ENCODE data around the gene ANKEF1.
A peak's percentile ranks its signal among the peaks of the same experiment; 100 is the strongest.
"Not testable (repeated sequence)": the region's sequence is repeated elsewhere in the genome, so short reads cannot be mapped to it uniquely, and the experiment has no call there.

The ANKEF1 gene

DNA sequence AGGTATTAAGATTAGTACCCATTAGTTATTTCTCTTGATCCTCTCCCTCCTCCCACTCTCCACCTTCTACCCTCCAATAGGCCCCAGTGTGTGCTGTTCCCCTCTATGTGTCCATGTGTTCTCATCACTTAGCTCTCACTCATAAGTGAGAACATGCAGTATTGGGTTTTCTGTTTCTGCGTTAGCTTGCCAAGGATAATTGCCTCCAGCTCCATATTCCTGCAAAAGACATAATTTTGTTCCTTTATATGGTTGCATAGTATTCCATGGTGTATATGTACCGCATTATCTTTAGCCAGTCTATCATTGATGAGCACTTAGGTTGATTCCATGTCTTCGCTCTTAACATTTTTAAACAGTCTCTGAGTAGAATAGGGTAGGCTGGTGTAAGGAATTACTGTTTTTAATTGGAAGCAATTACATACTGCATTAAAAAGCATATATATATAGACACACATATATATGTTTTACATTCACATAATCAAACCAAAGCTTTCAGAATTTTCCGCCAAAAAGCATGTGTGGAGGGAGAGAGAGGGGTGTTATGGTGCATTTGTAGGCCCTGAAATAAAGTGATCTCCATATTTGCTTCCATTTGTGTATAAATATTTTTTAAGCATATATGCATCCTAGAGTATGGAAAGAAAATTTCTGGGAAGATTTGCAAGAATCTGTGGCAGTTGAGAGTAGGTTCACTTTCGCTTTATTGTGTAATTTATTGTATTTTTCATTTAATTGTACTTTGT lies 709 bp upstream of the ANKEF1 start:
- no peak for DNase-seq

DNA sequence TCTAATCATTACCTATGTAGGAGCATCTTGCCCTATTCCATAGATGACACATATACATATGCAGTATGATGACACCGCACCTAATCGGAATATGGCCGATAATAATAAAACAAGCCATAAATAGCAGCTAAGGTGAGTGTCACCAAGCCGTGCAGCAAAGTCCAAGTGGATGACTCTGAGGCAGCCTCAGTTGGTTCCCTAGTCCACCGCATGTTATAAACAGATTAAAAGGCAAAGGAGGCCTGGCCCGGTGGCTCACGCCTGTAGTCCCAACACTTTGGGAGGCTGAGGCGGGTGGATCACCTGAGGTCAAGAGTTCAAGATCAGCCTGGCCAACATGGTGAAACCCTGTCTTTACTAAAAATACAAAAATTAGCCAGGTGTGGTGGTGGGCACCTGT lies 1.5 kb downstream of the ANKEF1 start:
- DNase-seq, result not testable (repeated sequence)

DNA sequence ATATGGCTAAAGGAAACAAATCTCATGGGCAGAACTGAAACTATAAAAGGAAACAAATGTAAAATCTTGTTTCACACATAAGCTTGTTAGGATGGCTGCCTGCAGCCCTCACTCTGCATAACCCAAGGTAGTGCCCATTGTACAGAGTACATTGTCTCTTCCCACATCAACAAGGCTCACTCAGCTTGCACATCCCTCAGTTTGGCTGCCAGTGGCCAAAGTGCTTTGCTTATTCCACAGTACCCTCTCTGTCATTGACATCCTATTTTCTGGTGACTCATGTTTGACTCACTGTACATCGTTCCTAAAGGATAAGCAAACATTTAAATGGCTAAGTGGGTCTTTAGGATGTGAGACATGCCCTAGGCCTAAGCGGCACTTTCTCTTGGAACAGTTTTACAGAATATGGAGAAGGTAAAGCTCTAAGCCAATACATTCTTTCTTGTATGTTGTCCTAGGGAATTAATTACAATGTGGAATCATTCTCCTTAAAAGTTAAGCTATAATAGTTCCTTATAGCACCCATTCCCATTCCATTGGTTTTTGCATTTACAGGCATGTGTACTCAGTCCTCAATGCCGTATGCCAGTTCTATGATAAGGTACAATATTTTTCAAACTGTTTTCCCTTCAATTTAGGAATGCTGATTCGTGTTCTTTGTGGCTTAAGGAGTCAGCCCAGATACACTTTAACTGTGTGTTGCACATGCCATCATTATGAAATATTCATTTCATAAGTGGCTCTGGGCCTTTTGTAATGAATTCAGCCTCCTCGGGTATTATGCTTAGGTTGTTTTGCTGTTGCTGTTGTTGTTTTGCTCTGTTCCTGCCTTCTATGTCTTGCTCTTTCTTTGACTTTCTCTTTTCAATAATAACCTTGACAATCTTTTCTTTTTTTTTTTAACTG lies 5.5 kb downstream of the ANKEF1 start:
- DNase-seq, result no peak

DNA sequence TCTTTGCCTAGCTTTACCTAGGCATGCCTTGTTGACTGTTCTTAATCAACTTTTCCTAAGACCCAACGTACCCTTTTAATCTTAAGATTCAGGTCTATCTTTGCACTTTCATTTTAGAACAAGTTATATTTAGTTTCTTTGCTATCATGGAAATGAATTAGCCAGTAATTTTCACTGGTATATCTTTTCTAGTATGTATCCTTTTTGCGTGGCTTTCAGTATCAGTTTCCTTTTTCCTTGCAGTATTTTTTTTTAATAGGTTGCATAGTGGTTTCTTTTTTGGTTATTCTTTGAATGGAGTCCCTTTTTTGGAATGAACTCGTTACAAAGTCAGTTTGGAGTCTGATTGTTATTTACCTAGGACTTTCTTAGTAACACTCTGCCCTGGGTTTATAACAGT lies 7.3 kb downstream of the ANKEF1 start:
- no peak for DNase-seq

DNA sequence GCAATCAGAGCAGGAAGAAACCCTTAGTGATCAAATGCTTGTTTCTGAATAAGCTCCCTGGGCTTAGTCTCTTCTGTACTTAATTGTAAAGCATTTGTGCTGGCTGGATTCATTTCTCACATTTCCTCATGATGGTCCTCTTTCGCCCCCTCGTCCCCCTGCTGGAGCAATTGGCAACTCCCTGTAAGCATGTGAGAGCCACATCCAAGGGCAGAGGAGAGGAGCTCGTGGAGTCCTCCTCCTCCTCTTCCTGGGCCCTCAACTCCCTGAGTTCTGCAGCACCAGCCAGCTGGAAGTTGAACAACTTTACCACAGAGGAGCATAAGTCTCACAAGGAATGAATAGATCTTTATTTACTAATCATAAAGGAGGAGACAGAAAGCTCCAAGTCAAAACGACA lies 12.6 kb downstream of the ANKEF1 start:
- DNase-seq, result peak; percentile 67

DNA sequence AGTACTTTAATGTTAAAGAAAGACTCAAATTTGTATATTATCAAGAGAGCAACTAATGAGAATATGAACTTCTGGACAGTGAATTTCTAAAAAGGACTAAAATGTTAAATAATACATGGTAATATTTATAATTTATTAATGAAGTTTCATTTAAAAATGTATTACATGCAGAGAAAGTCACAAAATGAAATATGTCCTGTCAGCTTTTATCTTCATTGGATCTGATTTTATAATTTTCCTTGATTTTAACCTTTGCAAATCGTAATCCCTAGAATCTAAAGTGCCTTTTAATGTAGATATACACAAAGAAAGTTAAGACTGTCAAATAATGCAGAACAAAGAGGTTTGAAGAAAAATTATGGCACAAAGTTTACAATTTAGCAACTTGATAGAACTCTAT lies 16.4 kb downstream of the ANKEF1 start:
- DNase-seq, result no peak

DNA sequence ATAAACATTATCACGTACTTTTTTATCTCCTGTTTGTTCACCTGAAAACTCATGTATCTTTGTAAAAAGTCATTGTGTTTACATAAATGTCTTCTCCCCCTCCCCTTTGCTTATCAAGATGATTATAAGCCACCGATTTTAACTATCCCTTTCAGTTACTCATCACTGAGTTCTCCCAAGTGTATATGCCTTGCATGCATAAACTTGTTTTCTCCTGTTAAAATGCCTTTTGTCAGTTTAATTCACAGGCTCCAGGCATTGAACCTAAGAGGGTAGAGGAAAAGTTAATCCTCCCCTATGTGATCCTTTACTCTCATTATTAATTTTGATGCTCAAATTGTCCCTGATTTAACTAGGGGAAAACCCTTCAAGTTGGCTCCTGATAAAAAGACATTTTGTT lies 24.2 kb downstream of the ANKEF1 start:
- DNase-seq, result peak; percentile 39

DNA sequence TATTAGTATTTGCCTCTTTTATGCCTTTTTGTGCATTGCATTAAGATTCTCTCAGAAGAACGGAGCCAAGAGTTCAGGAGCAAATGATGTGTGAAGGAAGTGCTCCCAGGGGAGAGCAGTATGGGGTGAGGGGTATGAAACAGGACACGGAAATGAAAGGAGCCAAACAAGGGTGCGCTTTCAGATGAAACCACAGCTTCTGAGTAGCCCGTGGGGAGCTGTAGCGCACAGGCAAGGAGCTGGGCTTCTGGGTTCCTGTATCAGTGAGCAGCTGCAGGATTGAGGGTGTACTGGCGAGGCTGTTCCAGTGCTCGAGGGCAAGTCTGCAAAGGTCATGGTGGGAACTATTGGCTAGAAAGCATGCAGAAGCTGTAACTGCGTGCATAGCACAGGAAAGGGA lies 25.4 kb downstream of the ANKEF1 start:
- peak; percentile 97 for DNase-seq

DNA sequence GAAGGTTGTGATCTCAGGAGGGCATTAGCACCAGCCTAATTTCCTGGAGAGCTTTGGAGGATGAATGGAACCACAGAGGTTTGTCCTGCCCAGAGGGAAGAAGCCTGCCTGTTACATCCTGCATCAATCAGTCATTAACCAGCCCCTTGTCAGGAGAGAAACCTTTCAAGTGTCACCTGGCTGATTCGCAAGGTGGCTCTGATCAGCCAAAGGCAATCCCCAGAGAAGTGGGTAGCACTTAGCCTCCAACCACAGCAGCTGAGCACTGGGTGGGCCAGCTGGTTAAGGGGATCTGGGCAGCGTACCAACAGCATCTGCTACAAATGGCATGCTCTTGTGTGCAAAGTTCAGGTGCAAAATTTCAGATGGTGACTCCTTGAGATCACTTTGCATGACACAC lies 26.9 kb downstream of the ANKEF1 start:
- peak; percentile 95 for DNase-seq

DNA sequence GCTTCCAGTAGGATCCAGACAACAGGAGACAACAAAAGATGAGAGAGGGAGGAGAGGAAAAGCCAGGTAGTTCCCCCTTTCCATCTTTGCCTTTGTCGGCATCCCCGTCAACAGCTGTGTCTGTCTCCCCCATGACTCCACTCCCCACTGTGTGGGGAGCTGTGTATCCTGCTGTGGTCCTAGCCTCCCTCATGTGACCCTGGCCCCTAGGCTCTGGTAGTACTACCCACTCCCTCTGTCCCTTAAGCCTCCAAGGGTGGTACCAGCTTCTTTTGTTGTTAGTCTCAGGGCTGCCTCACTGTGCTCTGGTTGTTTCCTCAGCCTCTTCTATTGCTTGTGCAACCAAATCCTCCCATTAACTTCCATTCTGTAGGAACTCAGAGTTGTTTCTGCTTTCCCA lies 28.7 kb downstream of the ANKEF1 start:
- DNase-seq, result no peak

DNA sequence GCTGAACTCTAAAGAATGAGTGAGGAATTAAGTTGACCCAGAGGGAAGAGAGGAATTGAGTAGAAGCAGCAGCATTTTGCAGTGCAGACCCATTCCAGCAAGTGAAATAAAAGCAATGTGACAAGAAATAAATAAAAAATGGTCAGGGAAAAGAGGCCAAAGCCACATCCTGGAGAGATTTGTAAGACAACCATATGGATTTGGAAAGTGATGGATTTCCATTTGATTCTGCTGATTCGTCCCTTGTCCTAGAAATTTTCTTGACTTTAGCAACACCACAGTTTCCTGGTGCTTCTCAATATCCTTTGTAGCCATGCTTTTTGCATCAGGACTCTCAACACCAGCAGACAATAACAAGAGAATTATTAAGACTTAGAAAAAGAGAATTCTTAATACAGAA lies 29.8 kb downstream of the ANKEF1 start:
- DNase-seq, result no peak

DNA sequence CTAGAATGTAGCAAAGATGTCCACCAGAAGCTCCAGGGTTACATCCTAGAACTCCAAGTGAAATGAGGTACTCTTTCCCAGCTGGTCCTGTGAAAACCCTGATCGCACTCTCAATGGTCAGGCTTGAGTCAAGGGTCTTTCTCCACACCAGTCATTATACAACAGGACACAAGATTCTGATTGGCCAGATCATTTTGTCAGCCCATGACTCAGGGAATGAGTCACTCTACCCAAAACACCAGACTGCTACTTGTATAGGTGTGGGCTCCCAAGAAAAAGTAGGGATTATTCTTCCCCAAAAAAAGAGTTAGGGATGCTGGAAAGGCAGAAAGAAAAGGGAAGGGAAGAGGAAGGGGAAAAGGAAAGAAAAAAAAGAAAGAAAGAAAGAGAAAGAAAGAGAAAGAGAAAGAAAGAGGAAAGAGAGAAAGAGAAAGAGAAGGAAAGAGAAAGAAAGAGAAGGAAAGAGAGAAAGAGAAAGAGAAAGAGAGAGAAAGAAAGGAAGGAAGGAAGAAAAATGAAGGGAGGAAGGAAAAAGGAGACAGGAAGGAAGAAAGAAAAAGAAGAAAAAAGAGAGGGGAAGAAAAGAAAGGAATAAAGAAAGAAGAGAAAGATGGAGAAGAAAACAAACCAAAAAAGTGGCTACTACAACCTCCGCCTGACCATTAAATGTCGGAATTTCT lies 30.5 kb downstream of the ANKEF1 start:
- no peak for DNase-seq

DNA sequence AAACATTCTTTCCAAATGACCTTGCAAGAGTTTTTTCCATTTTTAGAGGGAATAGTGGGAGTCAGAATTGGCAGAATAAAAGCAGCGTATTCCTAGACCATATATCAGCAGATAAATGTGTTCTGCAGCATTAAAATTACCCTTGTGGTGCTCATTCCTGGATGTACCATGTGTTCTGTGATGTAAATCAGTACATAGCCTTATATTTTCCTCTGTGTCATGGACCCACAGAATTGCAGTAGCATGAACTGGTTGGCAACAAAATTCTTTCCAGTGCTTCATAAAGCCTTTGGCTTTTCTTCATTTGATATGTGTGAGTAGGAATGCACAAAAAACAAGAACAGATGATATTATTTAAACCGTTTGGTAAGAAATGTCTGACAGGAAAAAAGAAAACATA lies 32.5 kb downstream of the ANKEF1 start:
- no peak for DNase-seq

DNA sequence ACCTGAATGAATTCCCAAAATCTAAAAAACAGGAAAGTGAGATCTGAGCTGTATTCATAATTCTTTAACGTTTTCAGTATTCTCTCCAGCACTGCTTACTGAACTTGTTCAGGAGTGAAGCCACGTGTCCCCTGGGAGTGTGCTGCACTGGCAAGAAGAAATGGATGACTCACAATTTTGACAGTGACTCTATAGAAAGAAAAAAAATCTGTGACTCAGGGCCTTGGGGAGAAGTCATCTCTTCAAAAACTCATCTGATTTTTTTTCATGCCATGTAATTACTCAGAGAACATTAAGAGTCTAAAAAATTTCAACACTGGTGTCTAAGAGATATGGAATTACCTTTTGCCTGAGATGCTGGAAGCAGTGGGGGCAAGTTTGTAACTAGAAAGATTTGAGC lies 39.7 kb downstream of the ANKEF1 start:
- DNase-seq, result peak; percentile 16

DNA sequence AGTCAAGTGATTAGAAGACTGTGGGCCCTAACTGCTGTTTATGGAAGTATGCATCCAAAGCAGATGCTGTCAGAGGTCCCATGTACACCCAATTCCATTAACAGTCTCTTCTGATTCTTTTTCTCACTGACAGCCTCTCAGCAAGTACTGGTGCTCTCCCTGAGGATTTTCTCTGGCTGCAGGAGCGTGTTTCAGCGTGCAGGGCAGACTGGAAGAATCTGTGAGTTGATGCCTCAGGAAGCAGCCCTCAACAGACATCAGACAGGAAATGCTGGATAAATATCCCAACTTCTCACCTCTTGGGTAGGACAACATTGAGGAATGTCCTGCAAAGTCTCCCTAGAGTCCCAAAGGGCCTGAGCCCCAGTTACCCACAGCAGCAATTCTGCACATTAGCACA lies 40.8 kb downstream of the ANKEF1 start:
- no peak for DNase-seq

DNA sequence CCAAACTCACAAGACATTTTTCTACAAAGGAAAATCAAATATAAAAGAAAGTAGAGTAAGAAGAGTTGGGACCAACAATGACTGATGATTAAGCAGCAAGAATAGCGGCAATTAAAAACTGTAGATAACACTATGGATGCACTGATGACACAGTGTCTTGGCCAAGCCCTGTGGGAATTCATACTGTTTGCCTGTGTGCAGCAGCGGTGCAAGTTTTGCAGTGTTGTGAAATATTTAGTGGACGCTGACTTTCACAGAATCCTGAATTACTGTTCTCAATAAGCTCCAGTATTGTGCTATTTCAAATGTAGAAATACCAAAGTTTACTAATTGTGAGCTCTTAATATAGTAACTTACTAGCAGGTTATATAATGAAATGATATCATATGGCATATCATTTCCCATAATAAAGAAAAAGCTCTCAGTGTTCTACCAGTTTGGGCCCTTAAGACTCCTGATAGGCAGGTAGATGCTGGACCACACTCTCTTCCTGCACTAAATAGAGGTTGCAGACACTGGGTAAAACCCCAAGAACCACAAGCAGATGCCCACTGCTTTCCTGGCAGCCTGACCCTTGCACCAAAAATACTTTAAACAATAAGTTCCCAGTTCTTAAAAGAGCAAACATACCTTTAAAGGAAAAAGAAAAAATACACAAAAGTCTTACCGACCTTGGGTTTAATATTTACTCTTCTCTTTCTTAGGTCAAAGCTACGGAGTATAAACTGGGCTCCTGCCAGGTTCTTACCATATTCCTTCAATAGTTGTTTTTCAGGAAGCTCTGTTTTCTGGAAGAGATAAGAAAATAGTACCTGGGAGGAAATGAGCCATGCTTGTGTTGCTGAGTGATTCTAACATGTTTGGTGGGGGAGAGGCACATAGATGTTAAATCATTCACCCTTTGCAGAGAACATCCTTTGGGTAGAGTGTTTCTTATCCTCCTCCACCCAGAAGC lies 41.6 kb downstream of the ANKEF1 start:
- no peak for DNase-seq

DNA sequence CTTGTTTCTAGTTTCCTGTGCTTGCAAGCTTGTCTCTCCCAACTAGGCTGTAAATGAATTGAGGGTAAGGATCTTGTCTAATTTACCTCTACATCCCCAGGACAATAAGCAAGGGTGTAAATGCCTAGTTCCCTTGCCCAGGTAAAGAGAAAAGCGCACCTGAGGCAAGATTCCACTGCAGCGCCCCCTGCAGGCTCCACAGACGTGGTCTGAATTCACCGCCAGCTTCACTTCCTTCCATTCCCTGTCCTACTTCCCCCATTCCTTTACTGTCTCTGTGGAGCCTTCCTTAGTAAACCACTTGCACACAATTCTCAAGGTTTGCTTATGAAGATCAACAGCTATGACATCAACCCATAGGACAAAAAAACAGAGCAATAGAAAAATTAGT lies 42.3 kb downstream of the ANKEF1 start:
- DNase-seq, result no peak

DNA sequence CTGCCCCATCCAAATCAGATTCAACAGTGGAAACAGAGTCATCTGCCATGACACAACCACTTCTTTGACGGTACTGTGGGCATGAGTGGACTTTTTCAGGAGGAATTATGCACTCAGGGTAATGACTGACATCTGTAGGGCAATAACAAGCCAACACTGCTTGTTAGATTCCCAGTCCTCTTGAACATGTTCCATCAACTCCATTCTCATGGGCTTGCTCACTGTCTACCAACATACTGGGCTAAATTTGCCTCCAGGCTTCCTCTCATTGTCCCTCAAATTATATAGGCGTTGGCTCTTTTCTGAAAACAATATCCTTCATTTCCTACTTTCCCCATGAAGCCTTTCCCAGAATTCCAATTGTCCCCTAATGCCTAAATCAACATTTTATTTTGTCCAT lies 43.1 kb downstream of the ANKEF1 start:
- DNase-seq, result no peak

DNA sequence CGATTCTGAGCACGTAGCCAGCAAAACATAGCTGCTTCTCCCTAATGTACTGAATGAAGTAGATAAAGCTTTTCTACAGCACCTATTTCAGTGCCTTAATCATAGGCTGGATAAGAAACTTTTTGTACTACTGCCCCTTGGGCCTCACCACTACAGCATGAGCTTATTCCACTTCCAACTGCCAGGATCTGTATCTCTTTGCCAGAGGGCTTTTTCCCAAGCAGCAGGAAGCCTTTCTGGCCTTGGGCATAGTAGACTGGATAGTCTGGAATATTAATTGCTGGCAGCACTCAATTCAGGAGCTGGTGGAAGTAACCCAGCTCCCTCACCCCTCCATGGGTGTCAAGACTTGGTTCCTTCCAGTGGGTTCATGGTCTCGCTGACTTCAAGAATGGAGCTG lies 43.6 kb downstream of the ANKEF1 start:
- DNase-seq, result no peak

DNA sequence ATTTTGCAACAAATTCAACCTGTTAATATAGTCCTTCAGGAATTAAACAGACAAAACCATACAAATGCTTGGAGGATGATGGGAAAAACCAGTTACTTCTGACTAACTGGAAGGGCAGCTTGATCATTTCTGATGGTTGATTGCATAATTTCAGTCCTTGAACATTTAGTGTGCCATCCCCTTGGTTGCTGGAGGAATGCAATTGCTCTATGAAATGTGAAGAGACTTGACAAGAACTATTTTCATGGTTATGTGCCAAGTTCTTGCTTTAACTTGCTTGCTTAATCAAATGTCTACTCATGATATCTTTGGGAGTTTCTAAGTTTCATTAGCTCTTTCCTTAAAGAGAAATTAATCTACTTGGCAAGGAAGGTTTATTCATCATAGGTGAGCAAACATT lies 45.2 kb downstream of the ANKEF1 start:
- no peak for DNase-seq

DNA sequence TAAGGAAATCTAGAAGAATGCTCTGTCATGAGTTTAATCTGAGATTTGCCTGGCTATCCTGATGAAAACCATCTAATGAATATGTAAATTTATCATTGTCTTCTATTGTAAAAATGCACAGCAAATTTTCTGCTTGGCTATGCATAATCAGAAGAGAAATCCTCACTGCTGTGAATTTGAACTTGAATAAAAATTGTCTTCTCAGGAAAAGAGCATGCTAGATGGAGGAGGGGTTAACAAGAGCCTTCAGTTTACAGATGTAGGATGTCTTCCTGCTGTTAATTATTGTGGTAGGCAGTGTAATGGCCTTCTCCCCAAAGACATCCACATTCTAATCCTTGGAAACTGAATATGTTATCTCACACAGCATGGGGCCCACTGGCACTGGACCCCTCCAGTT lies 45.8 kb downstream of the ANKEF1 start:
- no peak for DNase-seq

DNA sequence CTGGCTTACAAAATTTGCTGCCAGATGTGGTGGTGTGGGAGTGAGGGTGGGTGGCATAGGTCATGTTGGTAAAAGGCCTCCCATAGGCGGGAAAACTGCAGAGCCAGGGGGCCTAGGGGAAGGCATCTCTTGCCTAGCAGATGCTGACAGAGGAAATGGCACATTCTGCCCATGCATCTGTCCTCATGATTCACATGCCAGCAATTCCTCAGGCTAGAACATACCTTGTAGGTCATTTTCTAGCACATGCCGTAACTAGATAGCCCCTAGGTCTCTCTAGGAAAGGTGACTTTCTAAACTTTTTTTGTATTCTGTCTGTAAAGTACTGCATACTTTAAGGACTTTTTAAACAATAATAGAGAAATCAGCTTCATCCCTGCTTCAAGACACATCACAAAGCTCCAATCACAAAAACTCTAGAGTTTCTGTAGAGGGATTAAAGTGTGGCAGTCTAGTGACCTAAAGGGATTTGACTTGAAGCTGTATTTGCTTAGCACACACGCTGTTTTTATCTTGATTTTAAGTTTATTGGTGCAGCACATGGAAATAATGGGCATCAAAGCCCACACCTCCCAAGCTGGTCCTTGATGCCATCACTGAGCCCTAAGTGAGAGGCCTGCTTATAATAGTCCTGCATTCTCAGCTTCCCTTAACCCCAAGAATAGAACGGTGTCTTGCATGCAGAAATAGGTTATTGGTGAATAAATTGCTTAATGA lies 55.2 kb downstream of the ANKEF1 start:
- DNase-seq, result no peak
